ENCODE data around the gene CHIT1.
"Not testable (repeated sequence)": the region's sequence is repeated elsewhere in the genome, so short reads cannot be mapped to it uniquely, and the experiment has no call there.

Gene CHIT1

DNA sequence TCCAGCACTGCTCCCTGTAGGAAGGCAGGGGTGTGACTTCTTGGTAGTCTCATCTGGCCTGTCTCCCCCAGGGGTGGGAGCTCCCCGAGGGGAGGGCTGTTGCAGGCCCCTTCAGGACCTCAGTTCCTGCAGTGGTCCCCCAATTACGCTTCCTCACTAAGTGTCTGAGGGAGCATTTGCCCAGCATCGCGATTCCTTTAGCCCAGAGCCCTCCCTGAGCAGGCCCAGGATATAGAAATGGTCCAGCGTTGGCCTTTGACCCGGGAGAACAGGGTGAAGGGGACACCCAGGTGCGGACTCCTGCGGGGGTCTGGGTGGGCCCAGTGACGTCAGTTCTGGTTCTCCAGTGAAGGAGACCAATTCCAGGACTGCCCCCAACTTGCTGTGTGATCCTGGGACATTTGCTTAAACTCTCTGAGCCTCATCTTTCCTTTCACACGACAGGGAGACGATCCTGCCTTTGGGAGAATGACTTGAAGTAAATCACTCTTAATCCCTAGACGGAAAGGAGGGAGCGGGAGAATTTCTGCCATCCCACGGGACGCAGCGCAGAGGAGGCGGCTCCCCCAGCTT lies 43.2 kb upstream of the CHIT1 start:
- Histone ChIP-seq H3K27ac (ENCODE audit: low read depth, low read length) (no peak overlapping the region), H3K4me1 (ENCODE audit: control insufficient read depth, insufficient read depth, low read length) (peaks cover 20% of the 10 kb centered on the region), H3K4me3 (ENCODE audit: low read depth, low read length) (peak overlapping the region; percentile 45; the same call in 1 of the 2 replicates), H3K9ac (ENCODE audit: low read length) (no peak overlapping the region), H3K27me3 (ENCODE audit: control insufficient read depth, insufficient read depth, low read length) (peaks cover 35% of the 10 kb centered on the region), H3K9me3 (ENCODE audit: control insufficient read depth, insufficient read depth, low read depth, low read length) (no peaks in the 10 kb centered on the region), H3K36me3 (ENCODE audit: control insufficient read depth, insufficient read depth, low read length) (no peaks in the 10 kb centered on the region)

DNA sequence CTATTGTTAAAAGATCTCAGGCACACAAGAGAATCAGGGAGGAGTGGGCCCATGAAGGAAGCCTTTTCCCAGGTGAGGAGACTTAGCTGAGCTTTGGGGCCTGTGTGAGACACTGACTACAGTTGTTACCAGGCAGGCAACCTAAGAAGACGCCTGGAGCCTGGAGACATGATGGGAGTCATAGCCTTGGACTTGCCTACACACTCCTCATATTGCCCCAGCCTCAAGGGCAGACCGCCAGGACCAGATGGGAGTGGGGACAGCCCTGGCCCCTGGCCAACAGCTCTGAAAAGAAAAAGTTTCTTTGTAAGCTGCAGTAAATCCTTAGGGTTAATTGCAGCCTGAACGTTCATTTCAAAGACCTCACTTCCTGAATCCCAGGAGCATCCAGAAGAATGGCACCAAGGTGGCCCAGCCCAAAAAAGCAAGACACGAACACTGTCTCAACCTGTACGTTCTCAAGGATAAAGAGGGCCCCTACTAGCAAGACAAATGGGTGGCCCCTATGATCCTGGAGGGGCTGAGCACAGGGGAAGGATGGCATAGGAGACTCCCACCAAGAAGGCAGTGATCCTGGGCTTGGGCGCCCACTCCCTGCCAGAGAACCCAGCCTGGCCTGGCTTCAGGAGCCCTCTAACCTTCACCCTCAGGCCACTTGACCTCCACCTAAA lies 42.6 kb upstream of the CHIT1 start:
- H3K4me3 ChIP-seq (ENCODE audit: low read depth, low read length), result no peak overlapping the region
- H3K27me3 ChIP-seq (ENCODE audit: control insufficient read depth, insufficient read depth, low read length), result peaks cover 35% of the 10 kb centered on the region
- peaks cover 20% of the 10 kb centered on the region for H3K4me1 ChIP-seq (ENCODE audit: control insufficient read depth, insufficient read depth, low read length)
- H3K9me3 ChIP-seq (ENCODE audit: control insufficient read depth, insufficient read depth, low read depth, low read length), result no peaks in the 10 kb centered on the region
- no peak overlapping the region for H3K27ac ChIP-seq (ENCODE audit: low read depth, low read length)
- no peak overlapping the region for H3K9ac ChIP-seq (ENCODE audit: low read length)
- no peaks in the 10 kb centered on the region for H3K36me3 ChIP-seq (ENCODE audit: control insufficient read depth, insufficient read depth, low read length)

DNA sequence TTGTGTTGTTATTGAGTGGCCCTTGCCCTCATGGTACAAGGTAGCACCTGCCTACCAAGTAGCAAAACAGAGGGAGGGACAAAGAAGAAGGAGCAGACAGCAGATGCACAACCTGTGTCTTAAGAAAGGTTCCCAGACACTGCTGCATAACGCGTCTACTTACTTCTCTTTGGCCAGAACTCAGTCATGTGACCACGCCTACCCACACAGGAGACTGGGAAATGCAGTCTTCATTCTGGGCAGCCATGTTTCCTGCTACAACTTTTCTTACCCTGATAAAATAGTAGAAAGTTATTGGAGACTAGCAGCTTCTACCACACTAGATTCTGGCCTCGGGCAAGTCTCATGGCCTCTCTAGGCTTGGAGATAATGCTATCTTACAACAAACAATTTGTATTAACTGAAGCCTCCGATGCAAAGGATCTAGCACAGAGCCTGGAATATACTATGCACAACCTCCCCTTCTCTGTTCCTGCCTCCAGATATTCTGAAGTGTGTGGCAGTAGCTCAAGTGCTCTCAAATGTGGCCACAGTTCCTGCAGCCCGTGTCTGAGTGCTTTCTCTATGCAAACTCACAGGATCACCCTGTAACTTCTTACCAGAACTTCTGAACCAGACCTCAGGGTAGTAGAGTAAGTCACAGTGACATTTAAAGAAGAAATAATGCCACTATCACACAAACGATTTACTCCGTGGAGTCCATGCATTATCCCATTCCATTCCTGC lies 41.7 kb upstream of the CHIT1 start:
- Histone ChIP-seq H3K4me3 (ENCODE audit: low read depth, low read length) (peak overlapping the region; percentile 20; the same call in 1 of the 2 replicates), H3K36me3 (ENCODE audit: control insufficient read depth, insufficient read depth, low read length) (no peaks in the 10 kb centered on the region), H3K27ac (ENCODE audit: low read depth, low read length) (no peak overlapping the region), H3K27me3 (ENCODE audit: control insufficient read depth, insufficient read depth, low read length) (peaks cover 31% of the 10 kb centered on the region), H3K9me3 (ENCODE audit: control insufficient read depth, insufficient read depth, low read depth, low read length) (no peaks in the 10 kb centered on the region), H3K9ac (ENCODE audit: low read length) (no peak overlapping the region), H3K4me1 (ENCODE audit: control insufficient read depth, insufficient read depth, low read length) (peaks cover 20% of the 10 kb centered on the region)

DNA sequence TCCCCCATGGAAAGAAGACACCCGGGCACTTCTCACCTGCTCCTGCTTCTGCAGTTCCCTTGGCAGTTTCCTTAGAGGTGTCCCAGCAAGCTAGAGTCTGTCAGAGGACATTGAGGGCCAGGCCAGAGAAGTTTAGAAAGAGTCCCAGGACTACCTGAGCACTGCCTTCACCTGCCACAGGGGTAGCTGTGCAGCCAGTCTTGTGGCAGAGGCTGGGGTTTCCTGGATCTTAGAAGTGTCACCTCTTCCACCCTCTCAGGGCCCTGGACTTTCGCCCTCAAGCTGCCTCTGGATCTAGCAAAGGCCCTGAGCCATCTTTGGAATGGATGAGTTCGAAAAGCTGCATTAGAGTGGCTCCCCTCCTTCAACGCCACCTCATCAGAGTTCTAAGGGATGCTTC lies 41.0 kb upstream of the CHIT1 start:
- H3K27ac ChIP-seq (ENCODE audit: low read depth, low read length), result no peak overlapping the region

DNA sequence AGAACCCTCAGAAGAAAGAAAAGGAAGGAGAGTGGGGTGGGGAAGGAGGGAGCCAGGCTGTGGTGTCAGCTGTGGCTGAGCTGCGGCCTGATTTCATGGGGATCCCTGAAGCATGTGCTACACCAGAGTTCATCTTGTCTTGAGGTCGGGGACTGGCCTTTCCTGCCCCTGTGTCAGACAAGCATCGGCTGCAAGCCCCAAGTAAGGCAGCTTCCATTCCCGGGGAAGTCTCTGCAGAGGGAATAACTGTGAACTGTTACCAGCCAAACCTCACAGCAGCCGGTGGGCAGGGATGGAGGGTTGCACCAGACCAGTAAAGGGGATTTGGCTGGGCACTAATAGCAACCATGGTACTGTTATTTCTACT lies 40.2 kb upstream of the CHIT1 start:
- peaks cover 20% of the 10 kb centered on the region for H3K4me1 ChIP-seq (ENCODE audit: control insufficient read depth, insufficient read depth, low read length)
- H3K9me3 ChIP-seq (ENCODE audit: control insufficient read depth, insufficient read depth, low read depth, low read length), result no peaks in the 10 kb centered on the region
- peaks cover 26% of the 10 kb centered on the region for H3K27me3 ChIP-seq (ENCODE audit: control insufficient read depth, insufficient read depth, low read length)
- no peak overlapping the region for H3K4me3 ChIP-seq (ENCODE audit: low read depth, low read length)
- H3K9ac ChIP-seq (ENCODE audit: low read length), result no peak overlapping the region
- no peaks in the 10 kb centered on the region for H3K36me3 ChIP-seq (ENCODE audit: control insufficient read depth, insufficient read depth, low read length)
- H3K27ac ChIP-seq (ENCODE audit: low read depth, low read length), result no peak overlapping the region

More for the DNA sequence above, 41.0 kb upstream of the CHIT1 start:
- Histone ChIP-seq H3K36me3 (ENCODE audit: control insufficient read depth, insufficient read depth, low read length) (no peaks in the 10 kb centered on the region), H3K4me1 (ENCODE audit: control insufficient read depth, insufficient read depth, low read length) (peaks cover 20% of the 10 kb centered on the region), H3K4me3 (ENCODE audit: low read depth, low read length) (no peak overlapping the region), H3K27me3 (ENCODE audit: control insufficient read depth, insufficient read depth, low read length) (peaks cover 31% of the 10 kb centered on the region), H3K9ac (ENCODE audit: low read length) (no peak overlapping the region), H3K9me3 (ENCODE audit: control insufficient read depth, insufficient read depth, low read depth, low read length) (no peaks in the 10 kb centered on the region)

DNA sequence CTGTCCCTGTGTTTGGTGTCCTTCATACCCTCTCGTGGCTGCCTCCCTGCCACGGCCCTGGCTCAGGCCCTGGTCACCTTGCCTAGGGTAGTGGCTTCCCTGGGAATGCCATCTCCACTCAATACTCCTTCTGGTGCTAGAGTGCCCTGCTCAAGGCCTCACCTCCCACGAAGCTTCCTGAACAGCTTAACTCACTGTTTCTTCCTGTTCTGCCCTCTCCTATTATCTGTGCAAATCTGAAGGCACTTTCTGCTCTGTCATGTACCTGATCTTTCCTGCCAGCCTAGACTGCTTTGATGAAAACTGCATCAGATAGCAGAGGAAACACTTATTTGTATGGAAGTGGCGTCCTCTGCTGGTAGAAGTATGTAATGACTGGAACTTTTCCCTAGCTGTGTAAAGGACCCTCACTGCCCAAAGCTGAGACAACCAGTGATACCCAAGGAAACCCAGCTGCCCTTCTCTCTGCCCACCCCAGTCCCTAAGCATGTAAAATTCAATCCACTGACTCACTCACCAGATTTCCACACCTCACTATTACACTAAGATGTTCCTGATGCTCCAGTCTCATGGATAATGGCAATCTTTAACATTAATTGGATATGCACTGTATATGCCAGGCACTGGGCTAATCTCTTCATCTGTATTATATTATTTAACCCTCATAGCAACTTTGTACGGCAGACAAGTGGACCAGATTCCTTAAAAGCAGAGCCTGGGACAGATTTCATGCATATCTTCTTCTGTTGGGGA lies 39.6 kb upstream of the CHIT1 start:
- no peak overlapping the region for H3K9ac ChIP-seq (ENCODE audit: low read length)
- peaks cover 17% of the 10 kb centered on the region for H3K4me1 ChIP-seq (ENCODE audit: control insufficient read depth, insufficient read depth, low read length)
- H3K27ac ChIP-seq (ENCODE audit: low read depth, low read length), result no peak overlapping the region
- H3K4me3 ChIP-seq (ENCODE audit: low read depth, low read length), result no peak overlapping the region
- no peaks in the 10 kb centered on the region for H3K36me3 ChIP-seq (ENCODE audit: control insufficient read depth, insufficient read depth, low read length)
- H3K9me3 ChIP-seq (ENCODE audit: control insufficient read depth, insufficient read depth, low read depth, low read length), result no peaks in the 10 kb centered on the region
- peaks cover 21% of the 10 kb centered on the region for H3K27me3 ChIP-seq (ENCODE audit: control insufficient read depth, insufficient read depth, low read length)

DNA sequence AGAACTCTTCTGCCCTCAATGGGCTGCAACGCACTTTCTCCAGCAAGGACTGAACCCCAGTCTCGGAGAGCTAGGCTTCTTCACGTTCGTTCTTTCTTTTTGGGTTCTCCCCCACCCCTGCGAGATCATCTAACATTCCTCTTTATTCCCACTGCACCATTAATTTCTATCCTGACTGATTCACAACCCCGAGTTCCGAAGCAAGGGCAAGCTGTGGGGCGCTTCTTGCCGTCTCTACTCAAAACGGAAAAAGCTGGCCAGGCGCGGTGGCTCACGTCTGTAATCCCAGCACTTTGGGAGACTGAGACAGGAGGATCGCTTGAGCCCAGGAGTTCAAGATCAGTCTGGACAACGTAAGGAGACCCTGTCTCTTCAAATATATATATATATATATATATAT lies 38.4 kb upstream of the CHIT1 start:
- H3K4me1 ChIP-seq (ENCODE audit: control insufficient read depth, insufficient read depth, low read length), result peaks cover 8% of the 10 kb centered on the region
- H3K4me3 ChIP-seq (ENCODE audit: low read depth, low read length), result peak overlapping the region; percentile 68
- peaks cover 12% of the 10 kb centered on the region for H3K27me3 ChIP-seq (ENCODE audit: control insufficient read depth, insufficient read depth, low read length)
- H3K9me3 ChIP-seq (ENCODE audit: control insufficient read depth, insufficient read depth, low read depth, low read length), result no peaks in the 10 kb centered on the region
- H3K9ac ChIP-seq (ENCODE audit: low read length), result no peak overlapping the region
- no peaks in the 10 kb centered on the region for H3K36me3 ChIP-seq (ENCODE audit: control insufficient read depth, insufficient read depth, low read length)
- no peak overlapping the region for H3K27ac ChIP-seq (ENCODE audit: low read depth, low read length)

DNA sequence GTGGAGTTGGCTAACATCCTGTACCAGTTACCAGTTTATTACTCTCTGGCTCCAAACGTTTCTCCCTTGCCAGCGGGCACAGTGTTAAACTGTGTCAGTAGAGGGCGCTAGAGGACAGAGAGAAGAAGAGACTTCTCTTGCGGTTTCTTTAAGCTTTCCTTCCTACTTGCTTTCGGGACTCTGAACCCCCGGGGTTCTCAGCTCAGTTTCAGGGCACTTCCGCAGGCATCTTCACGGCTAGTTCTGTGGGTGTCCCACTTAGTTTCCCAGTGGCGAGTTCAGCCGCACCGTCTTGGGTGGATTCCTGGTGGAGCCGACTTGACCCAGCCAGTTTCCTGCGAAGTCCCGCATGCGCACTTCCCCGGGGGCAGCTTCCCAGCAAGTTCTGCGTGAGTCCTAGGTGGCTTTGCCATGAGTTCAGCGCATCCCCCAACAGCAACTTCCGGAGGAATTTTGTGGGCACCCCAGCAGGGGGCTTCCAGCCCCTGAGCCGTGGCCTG lies 37.9 kb upstream of the CHIT1 start:
- Histone ChIP-seq H3K27me3 (ENCODE audit: control insufficient read depth, insufficient read depth, low read length) (peaks cover 7% of the 10 kb centered on the region), H3K9ac (ENCODE audit: low read length) (peak overlapping the region; percentile 44), H3K4me3 (ENCODE audit: low read depth, low read length) (peak overlapping the region; percentile 68), H3K27ac (ENCODE audit: low read depth, low read length) (no peak overlapping the region), H3K9me3 (ENCODE audit: control insufficient read depth, insufficient read depth, low read depth, low read length) (no peaks in the 10 kb centered on the region), H3K36me3 (ENCODE audit: control insufficient read depth, insufficient read depth, low read length) (no peaks in the 10 kb centered on the region), H3K4me1 (ENCODE audit: control insufficient read depth, insufficient read depth, low read length) (peaks cover 8% of the 10 kb centered on the region)

DNA sequence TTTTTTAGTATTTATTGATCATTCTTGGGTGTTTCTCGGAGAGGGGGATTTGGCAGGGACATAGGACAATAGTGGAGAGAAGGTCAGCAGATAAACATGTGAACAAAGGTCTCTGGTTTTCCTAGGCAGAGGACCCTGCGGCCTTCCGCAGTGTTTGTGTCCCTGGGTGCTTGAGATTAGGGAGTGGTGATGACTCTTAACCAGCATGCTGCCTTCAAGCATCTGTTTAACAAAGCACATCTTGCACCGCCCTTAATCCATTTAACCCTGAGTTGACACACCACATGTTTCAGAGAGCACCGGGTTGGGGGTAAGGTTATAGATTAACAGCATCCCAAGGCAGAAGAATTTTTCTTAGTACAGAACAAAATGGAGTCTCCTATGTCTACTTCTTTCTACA lies 36.7 kb upstream of the CHIT1 start:
- not testable (repeated sequence) for H3K27me3 ChIP-seq (ENCODE audit: control insufficient read depth, insufficient read depth, low read length); H3K9ac ChIP-seq (ENCODE audit: low read length); H3K9me3 ChIP-seq (ENCODE audit: control insufficient read depth, insufficient read depth, low read depth, low read length); H3K27ac ChIP-seq (ENCODE audit: low read depth, low read length); H3K4me1 ChIP-seq (ENCODE audit: control insufficient read depth, insufficient read depth, low read length); H3K4me3 ChIP-seq (ENCODE audit: low read depth, low read length); H3K36me3 ChIP-seq (ENCODE audit: control insufficient read depth, insufficient read depth, low read length)

DNA sequence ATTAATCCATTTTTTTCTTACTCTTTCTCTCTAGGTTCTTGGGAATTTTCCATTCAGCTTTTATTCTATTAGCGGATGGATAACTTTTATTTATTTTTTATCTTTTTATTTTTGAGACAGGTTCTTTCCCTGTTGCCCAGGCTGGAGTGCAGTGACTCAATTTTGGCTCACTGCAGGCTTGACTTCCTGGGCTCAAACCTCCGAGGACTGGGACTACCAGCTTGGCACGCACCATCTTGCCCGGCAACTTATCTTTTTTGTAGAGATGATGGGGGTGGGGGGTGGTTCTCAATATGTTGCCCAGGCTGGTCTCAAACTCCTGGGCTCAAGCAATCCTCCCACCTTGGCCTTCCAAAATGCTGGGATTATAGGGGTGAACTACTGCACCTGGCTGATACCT lies 36.1 kb upstream of the CHIT1 start:
- Histone ChIP-seq H3K4me1 (ENCODE audit: control insufficient read depth, insufficient read depth, low read length) (peaks cover 4% of the 10 kb centered on the region; the same call in 1 of the 2 replicates), H3K36me3 (ENCODE audit: control insufficient read depth, insufficient read depth, low read length) (no peaks in the 10 kb centered on the region), H3K27me3 (ENCODE audit: control insufficient read depth, insufficient read depth, low read length) (no peaks in the 10 kb centered on the region), H3K9ac (ENCODE audit: low read length) (no peak overlapping the region), H3K9me3 (ENCODE audit: control insufficient read depth, insufficient read depth, low read depth, low read length) (no peaks in the 10 kb centered on the region), H3K27ac (ENCODE audit: low read depth, low read length) (no peak overlapping the region), H3K4me3 (ENCODE audit: low read depth, low read length) (no peak overlapping the region)
